Fibroblast of mammary gland (primary cell): Measurements from ENCODE around the gene NET1.

Experiments used
- DNase-seq: peaks from one replicate; pipeline ENCODE4 v3.0.0-alpha.2; 2010; ENCODE audit warnings: low read depth
- H3K4me3 ChIP-seq: 2 replicates; pipeline ENCODE4 v1.5.1; 2011; ENCODE audit warnings: low read depth, mild to moderate bottlenecking, low read length, moderate library complexity; ENCODE audit not compliant: control insufficient read depth
- CTCF ChIP-seq: conservative IDR thresholded peaks from 2 replicates; pipeline ENCODE4 v1.5.1; 2011; ENCODE audit warnings: low read depth, low read length, inconsistent platforms; ENCODE audit not compliant: control insufficient read depth, insufficient read depth

NET1 gene

GRCh38 chr10:5506246-5506645, 93.9 kb downstream of the NET1 start:
- no peak for DNase-seq
- no peak for TF ChIP-seq CTCF
- H3K4me3 ChIP-seq, result no peak overlapping the region

- DNase-seq, result no peak
- no peak overlapping the region for H3K4me3 ChIP-seq
- TF ChIP-seq CTCF, result no peak
These were observed 94.6 kb downstream of the NET1 start for GRCh38 chr10:5506751-5507648.

- no peak for DNase-seq
- TF ChIP-seq CTCF, result no peak
- no peak overlapping the region for H3K4me3 ChIP-seq
These were observed 95.3 kb downstream of the NET1 start for GRCh38 chr10:5507649-5508131.

- TF ChIP-seq CTCF, result no peak
- no peak overlapping the region for H3K4me3 ChIP-seq
- DNase-seq, result no peak
These were observed 95.8 kb downstream of the NET1 start for GRCh38 chr10:5508161-5508604.
